K562 (cell line): ENCODE measurements around the gene TEX101. TPM values are rescaled to one million over a fixed set of nuclear protein-coding genes. Genes with fewer than 3 reads are reported as not detected.

Experiments
- ARID2 ChIP-seq: fragments of 450-650 bp; IDR thresholded peaks from 2 replicates; pipeline ENCODE4 v1.6.1; 2017; ENCODE audit warnings: antibody characterized with exemption, mild to moderate bottlenecking
- ASH1L ChIP-seq: fragments of 450-650 bp; IDR thresholded peaks from 2 replicates; pipeline ENCODE4 v1.6.1; 2018; ENCODE audit warnings: borderline replicate concordance, mild to moderate bottlenecking, low read depth; ENCODE audit not compliant: partially characterized antibody
- BACH1 ChIP-seq: fragments of 200-800 bp; sonication (Bioruptor generic); IDR thresholded peaks from 2 replicates; pipeline ENCODE4 v1.6.1; 2016; ENCODE audit warnings: missing genetic modification characterization, missing compliant biosample characterization
- BCL6 ChIP-seq: fragments of 250-450 bp; sonication (Bioruptor Pico); IDR thresholded peaks from 2 replicates; pipeline ENCODE4 v1.4.0; 2020
- CBFA2T3 ChIP-seq: fragments of 450-650 bp; IDR thresholded peaks from 2 replicates; pipeline ENCODE4 v1.6.1; 2017
- CC2D1A ChIP-seq: fragments of 450-650 bp; IDR thresholded peaks from 2 replicates; pipeline ENCODE4 v1.6.1; 2017; ENCODE audit warnings: mild to moderate bottlenecking
- POLR2A ChIP-seq: fragments of 450-650 bp; conservative IDR thresholded peaks from 2 replicates; pipeline ENCODE4 v1.6.1; 2016
- PYGO2 ChIP-seq: fragments of 450-650 bp; IDR thresholded peaks from 2 replicates; pipeline ENCODE4 v1.6.1; 2016; ENCODE audit warnings: mild to moderate bottlenecking, missing genetic modification characterization, moderate library complexity, missing compliant biosample characterization
- RCOR1 ChIP-seq, 2 experiments: IDR thresholded peaks; 2 replicates each; pipeline ENCODE4 v1.6.1; 2012; ENCODE audit warnings: low read depth in 2 of 2, low read length in 2 of 2, borderline replicate concordance in 1 of 2, improper control_type of control experiment in 1 of 2
- SMAD3 ChIP-seq: fragments of 450-650 bp; formaldehyde crosslinking; conservative IDR thresholded peaks from 2 replicates; pipeline ENCODE4 v1.4.0; 2020; ENCODE audit warnings: mild to moderate bottlenecking
- STAT5B ChIP-seq: fragments of 250-450 bp; sonication (Bioruptor Pico); IDR thresholded peaks from 2 replicates; pipeline ENCODE4 v1.8.0; 2021; ENCODE audit warnings: mild to moderate bottlenecking, inconsistent platforms
- TAL1 ChIP-seq: fragments of 450-650 bp; IDR thresholded peaks from 2 replicates; pipeline ENCODE4 v1.6.1; 2016; ENCODE audit warnings: mild to moderate bottlenecking
- TEAD1 ChIP-seq, 2 experiments: fragments of 450-650 bp in 1 of 2; sonication (generic) in 1 of 2; formaldehyde crosslinking; IDR thresholded peaks; 2 replicates each; pipeline versions ENCODE4 v1.4.0 to v1.8.0; 2020 to 2022; ENCODE audit warnings: mild to moderate bottlenecking in 2 of 2, missing genetic modification reagents in 1 of 2
- TEAD2 ChIP-seq: fragments of 450-650 bp; IDR thresholded peaks from 2 replicates; pipeline ENCODE4 v1.6.1; 2016; ENCODE audit warnings: missing genetic modification characterization, control low read depth, missing compliant biosample characterization
- ZBTB26 ChIP-seq: fragments of 450-650 bp; formaldehyde crosslinking; IDR thresholded peaks from 2 replicates; pipeline ENCODE4 v1.4.0; 2022; ENCODE audit warnings: missing genetic modification characterization
- ZNF41 ChIP-seq: fragments of 250-450 bp; sonication (Bioruptor Pico); conservative IDR thresholded peaks from 2 replicates; pipeline ENCODE4 v1.4.0; 2020; ENCODE audit warnings: mild to moderate bottlenecking
- ZNF589 ChIP-seq: fragments of 200-800 bp; sonication (Bioruptor generic); IDR thresholded peaks from 2 replicates; pipeline ENCODE4 v1.6.1; 2016; ENCODE audit warnings: low read depth, missing genetic modification characterization, missing compliant biosample characterization
- ZNF639 ChIP-seq, 2 experiments: fragments of 200-800 bp in 1 of 2; sonication (Bioruptor generic) in 1 of 2; sonication (generic) in 1 of 2; formaldehyde crosslinking in 1 of 2; IDR thresholded peaks in 1 of 2; conservative IDR thresholded peaks in 1 of 2; 2 replicates each; pipeline versions ENCODE4 v1.5.0 to v1.6.1; 2016 to 2020; ENCODE audit warnings: missing compliant biosample characterization in 1 of 2, missing genetic modification characterization in 1 of 2, missing genetic modification reagents in 1 of 2
- ZNF707 ChIP-seq: fragments of 250-450 bp; sonication (Bioruptor Pico); conservative IDR thresholded peaks from 2 replicates; pipeline ENCODE4 v1.8.0; 2022; ENCODE audit warnings: inconsistent platforms, mild to moderate bottlenecking, moderate library complexity
- polyA plus RNA-seq, 8 experiments: library from polyadenylated mRNA; depleted of rRNA in 4 of 8; stranded (reverse) in 5 of 8; unstranded in 3 of 8; fragments of >200 nt; fragmentation: Nextera tagmentation in 2 of 8; fragmentation: Illumina TruSeq in 1 of 8; extraction: Ambion mirVana in 2 of 8; extraction: Trizol in 1 of 8; gene quantifications; 2 replicates each; pipeline versions ENCODE4 v1.2.1 to v1.2.3, GENCODE V29; 2011 to 2014; ENCODE audit warnings: inconsistent platforms in 1 of 8, missing spikeins in 1 of 8
- total RNA-seq, 7 experiments: library from RNA; depleted of rRNA in 6 of 7; stranded (reverse); fragments of >200 nt in 6 of 7; fragmentation: Illumina TruSeq in 2 of 7; extraction: Trizol in 2 of 7; gene quantifications; 2 replicates each; pipeline versions ENCODE4 v1.2.1 to v1.2.3, GENCODE V29; 2011 to 2021; ENCODE audit warnings: low replicate concordance in 1 of 7
- TF ChIP-seq, protein P1 (sequence below): sonication (generic); IDR thresholded peaks from 2 replicates; pipeline ENCODE4 v1.6.1; 2016
- TF ChIP-seq, protein P2 (sequence below): fragments of 450-650 bp; IDR thresholded peaks from 2 replicates; pipeline ENCODE4 v1.6.1; 2017; ENCODE audit warnings: antibody characterized with exemption, mild to moderate bottlenecking
- TF ChIP-seq, protein P3 (sequence below): fragments of 250-450 bp; sonication (Bioruptor Pico); IDR thresholded peaks from 2 replicates; pipeline ENCODE4 v1.8.0; 2022; ENCODE audit warnings: moderate library complexity, mild to moderate bottlenecking, inconsistent platforms

TEX101 gene
- total and polyA plus RNA-seq, 9 of the 15 experiments (the other 6 are each of a cell fraction or from before 2014, with no cell fraction given) = 0.10 to 0.36 (median 0.14) TPM; not detected in 6

DNA sequence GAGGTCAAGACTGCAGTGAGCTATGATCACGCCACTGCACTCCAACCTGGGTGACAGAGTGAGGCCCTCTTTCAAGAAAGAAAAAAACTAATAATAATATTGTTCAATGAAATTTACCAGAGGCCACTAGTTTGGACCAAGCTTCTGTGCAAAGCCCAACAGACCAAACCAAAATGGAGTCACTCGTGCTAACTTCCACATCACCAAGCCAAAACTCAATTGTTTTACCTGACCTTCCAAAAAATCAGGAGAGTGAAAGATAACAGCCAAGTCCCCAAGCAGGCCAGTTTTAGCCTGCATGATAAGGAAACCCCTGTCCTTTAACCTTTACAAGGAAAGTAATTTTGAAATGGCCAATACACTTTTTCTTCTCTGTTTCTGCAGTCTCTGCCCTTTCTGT is 30.7 kb downstream of the TEX101 start (continued):
- TF ChIP-seq ZNF639 (CRISPR knock-in tag; conservative IDR thresholded peaks at IDR 0.05 in 1 of 2, IDR thresholded peaks at IDR 0.05 in 1 of 2) (peak in 1 of 2 experiments; percentile 65; a peak in 2 of 4 replicates), BACH1 (tag) (peak; percentile 65; the same call in 1 of the 2 replicates), CC2D1A (no peak), TEAD1 (CRISPR knock-in tag; IDR thresholded peaks at IDR 0.05) (peak in 1 of 2 experiments; percentile 79; a peak in 2 of 4 replicates), ZNF589 (CRISPR knock-in tag) (peak; percentile 32; the same call in 1 of the 2 replicates), BCL6 (CRISPR knock-in tag) (peak; percentile 73; the same call in 1 of the 2 replicates), ZNF707 (CRISPR knock-in tag) (no peak), TEAD2 (tag) (peak; percentile 84), ASH1L (no peak), POLR2A (no peak), ZNF41 (CRISPR knock-in tag) (peak; percentile 72; the same call in 1 of the 2 replicates), ARID2 (no peak), CBFA2T3 (peak; percentile 14; the same call in 1 of the 2 replicates), TAL1 (no peak), STAT5B (no peak), RCOR1 (IDR thresholded peaks at IDR 0.05; ENCODE audit: borderline replicate concordance in 1 of 2, low read depth in 2 of 2, low read length in 2 of 2) (no peak), SMAD3 (CRISPR knock-in tag) (peak; percentile 79; the same call in 1 of the 2 replicates), PYGO2 (tag) (peak; percentile 78), ZBTB26 (0 out of 2 replicates have a peak, but pooled peaks have one; percentile 29)
- TF ChIP-seq, protein P1, sequence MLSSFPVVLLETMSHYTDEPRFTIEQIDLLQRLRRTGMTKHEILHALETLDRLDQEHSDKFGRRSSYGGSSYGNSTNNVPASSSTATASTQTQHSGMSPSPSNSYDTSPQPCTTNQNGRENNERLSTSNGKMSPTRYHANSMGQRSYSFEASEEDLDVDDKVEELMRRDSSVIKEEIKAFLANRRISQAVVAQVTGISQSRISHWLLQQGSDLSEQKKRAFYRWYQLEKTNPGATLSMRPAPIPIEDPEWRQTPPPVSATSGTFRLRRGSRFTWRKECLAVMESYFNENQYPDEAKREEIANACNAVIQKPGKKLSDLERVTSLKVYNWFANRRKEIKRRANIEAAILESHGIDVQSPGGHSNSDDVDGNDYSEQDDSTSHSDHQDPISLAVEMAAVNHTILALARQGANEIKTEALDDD = no peak
- TF ChIP-seq, protein P2, sequence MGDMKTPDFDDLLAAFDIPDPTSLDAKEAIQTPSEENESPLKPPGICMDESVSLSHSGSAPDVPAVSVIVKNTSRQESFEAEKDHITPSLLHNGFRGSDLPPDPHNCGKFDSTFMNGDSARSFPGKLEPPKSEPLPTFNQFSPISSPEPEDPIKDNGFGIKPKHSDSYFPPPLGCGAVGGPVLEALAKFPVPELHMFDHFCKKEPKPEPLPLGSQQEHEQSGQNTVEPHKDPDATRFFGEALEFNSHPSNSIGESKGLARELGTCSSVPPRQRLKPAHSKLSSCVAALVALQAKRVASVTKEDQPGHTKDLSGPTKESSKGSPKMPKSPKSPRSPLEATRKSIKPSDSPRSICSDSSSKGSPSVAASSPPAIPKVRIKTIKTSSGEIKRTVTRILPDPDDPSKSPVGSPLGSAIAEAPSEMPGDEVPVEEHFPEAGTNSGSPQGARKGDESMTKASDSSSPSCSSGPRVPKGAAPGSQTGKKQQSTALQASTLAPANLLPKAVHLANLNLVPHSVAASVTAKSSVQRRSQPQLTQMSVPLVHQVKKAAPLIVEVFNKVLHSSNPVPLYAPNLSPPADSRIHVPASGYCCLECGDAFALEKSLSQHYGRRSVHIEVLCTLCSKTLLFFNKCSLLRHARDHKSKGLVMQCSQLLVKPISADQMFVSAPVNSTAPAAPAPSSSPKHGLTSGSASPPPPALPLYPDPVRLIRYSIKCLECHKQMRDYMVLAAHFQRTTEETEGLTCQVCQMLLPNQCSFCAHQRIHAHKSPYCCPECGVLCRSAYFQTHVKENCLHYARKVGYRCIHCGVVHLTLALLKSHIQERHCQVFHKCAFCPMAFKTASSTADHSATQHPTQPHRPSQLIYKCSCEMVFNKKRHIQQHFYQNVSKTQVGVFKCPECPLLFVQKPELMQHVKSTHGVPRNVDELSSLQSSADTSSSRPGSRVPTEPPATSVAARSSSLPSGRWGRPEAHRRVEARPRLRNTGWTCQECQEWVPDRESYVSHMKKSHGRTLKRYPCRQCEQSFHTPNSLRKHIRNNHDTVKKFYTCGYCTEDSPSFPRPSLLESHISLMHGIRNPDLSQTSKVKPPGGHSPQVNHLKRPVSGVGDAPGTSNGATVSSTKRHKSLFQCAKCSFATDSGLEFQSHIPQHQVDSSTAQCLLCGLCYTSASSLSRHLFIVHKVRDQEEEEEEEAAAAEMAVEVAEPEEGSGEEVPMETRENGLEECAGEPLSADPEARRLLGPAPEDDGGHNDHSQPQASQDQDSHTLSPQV = peak; percentile 97
- TF ChIP-seq, protein P3, sequence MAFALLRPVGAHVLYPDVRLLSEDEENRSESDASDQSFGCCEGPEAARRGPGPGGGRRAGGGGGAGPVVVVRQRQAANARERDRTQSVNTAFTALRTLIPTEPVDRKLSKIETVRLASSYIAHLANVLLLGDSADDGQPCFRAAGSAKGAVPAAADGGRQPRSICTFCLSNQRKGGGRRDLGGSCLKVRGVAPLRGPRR (CRISPR knock-in tag) = 0 out of 2 replicates have a peak, but pooled peaks have one; percentile 60
